HCT116 (cell line): ENCODE measurements around the gene RUNX2. TPM values are rescaled to one million over a fixed set of nuclear protein-coding genes. Genes with fewer than 3 reads are reported as not detected.

Source experiments
- ATAC-seq: fragments of 200-7000 bp; cut with Tn5 transposase; 2 replicates; pipeline ENCODE4 v1.9.1; 2020; ENCODE audit warnings: mild to moderate bottlenecking, moderate library complexity
- BruUV-seq: library from RNA; stranded (reverse); fragments of 400-500 nt; replicated peaks from 2 replicates; lab custom pipeline; 2021; lab: Mats Ljungman, UMichigan
- CTCF ChIA-PET: fragments of 300-600 bp; sonication (Branson Sonifier 250); formaldehyde crosslinking; loops from one replicate; lab custom pipeline; 2021; ENCODE audit warnings: antibody characterized with exemption; lab: Charles Lee
- POLR2A ChIA-PET: fragments of 300-600, 350-600 bp; sonication (Branson Sonifier 250); formaldehyde crosslinking; loops from one replicate; lab custom pipeline; 2021; ENCODE audit warnings: antibody characterized with exemption; lab: Charles Lee
- RAD21 ChIA-PET, 2 experiments: fragments of 300-600 bp; sonication (Branson Sonifier 250); formaldehyde crosslinking; loops; one replicate each; lab custom pipeline; 2023; ENCODE audit warnings: low total read pairs in 2 of 2; ENCODE audit not compliant: uncharacterized antibody in 2 of 2, unreplicated experiment in 2 of 2, low non-redundant PET in 1 of 2; lab: Charles Lee
- DNase-seq: peaks from one replicate; pipeline ENCODE4 v3.0.0-alpha.2; 2010; ENCODE audit warnings: low read depth, low spot score
- H2AFZ ChIP-seq: fragments of 200-600 bp; shearing (Covaris generic), sonication (generic); 2 replicates; pipeline ENCODE4 v1.6.1; 2017; ENCODE audit warnings: low read depth, mixed run types, mixed read lengths, antibody characterized with exemption, low read length; ENCODE audit not compliant: poor library complexity, severe bottlenecking
- H3K27ac ChIP-seq: 2 replicates; pipeline ENCODE4 v1.5.1; 2012; ENCODE audit warnings: low read depth, low read length
- H3K27me3 ChIP-seq: fragments of 200-600 bp; sonication (generic); 2 replicates; pipeline ENCODE4 v1.6.1; 2016; ENCODE audit warnings: mixed run types, low read length, mixed read lengths; ENCODE audit not compliant: insufficient read depth
- H3K36me3 ChIP-seq, 2 experiments: fragments of 200-500 bp in 1 of 2; fragments of 200-600 bp in 1 of 2; sonication (Bioruptor generic) in 1 of 2; sonication (generic) in 1 of 2; 2 replicates each; pipeline versions ENCODE4 v1.5.1 to v1.6.1; 2014 to 2016; ENCODE audit warnings: low read length in 2 of 2, inconsistent platforms in 1 of 2, mixed read lengths in 1 of 2, mixed run types in 1 of 2; ENCODE audit not compliant: insufficient read depth in 2 of 2, control insufficient read depth in 1 of 2
- H3K4me1 ChIP-seq, 2 experiments: fragments of 200-600 bp in 1 of 2; sonication (generic) in 1 of 2; 2 replicates each; pipeline versions ENCODE4 v1.5.1 to v1.6.1; 2012 to 2017; ENCODE audit warnings: low read length in 2 of 2, inconsistent platforms in 1 of 2, mild to moderate bottlenecking in 1 of 2, mixed read lengths in 1 of 2, mixed run types in 1 of 2, moderate library complexity in 1 of 2; ENCODE audit not compliant: insufficient read depth in 2 of 2, control insufficient read depth in 1 of 2
- H3K4me2 ChIP-seq: fragments of 200-600 bp; sonication (generic); 2 replicates; pipeline ENCODE4 v1.6.1; 2017; ENCODE audit warnings: mixed run types, low read length, mixed read lengths
- H3K4me3 ChIP-seq, 2 experiments: fragments of 200-600 bp in 1 of 2; sonication (generic) in 1 of 2; replicated peaks in 1 of 2; 2 replicates each; pipeline ENCODE4 v1.5.1; 2011 to 2016; ENCODE audit warnings: low read length in 2 of 2, control low read depth in 1 of 2, low read depth in 1 of 2, mild to moderate bottlenecking in 1 of 2, mixed read lengths in 1 of 2, mixed run types in 1 of 2
- H3K79me2 ChIP-seq: fragments of 200-600 bp; sonication (generic); 2 replicates; pipeline ENCODE4 v1.6.1; 2017; ENCODE audit warnings: mild to moderate bottlenecking, mixed run types, low read length, moderate library complexity, mixed read lengths; ENCODE audit not compliant: insufficient read depth
- H3K9ac ChIP-seq: fragments of 200-600 bp; sonication (generic); 2 replicates; pipeline ENCODE4 v1.6.1; 2016; ENCODE audit warnings: low read length, mixed read lengths
- H3K9me2 ChIP-seq: fragments of 200-600 bp; sonication (generic), shearing (Covaris generic); 2 replicates; pipeline ENCODE4 v1.6.1; 2017; ENCODE audit warnings: mixed run types, mild to moderate bottlenecking, moderate library complexity; ENCODE audit not compliant: insufficient read depth
- H3K9me3 ChIP-seq, 2 experiments: fragments of 200-500 bp in 1 of 2; fragments of 200-600 bp in 1 of 2; sonication (Bioruptor generic) in 1 of 2; sonication (generic) in 1 of 2; 2 replicates each; pipeline ENCODE4 v1.6.1; 2014 to 2017; ENCODE audit warnings: low read length in 2 of 2, mixed read lengths in 2 of 2, inconsistent platforms in 1 of 2, low read depth in 1 of 2, mild to moderate bottlenecking in 1 of 2, mixed run types in 1 of 2, moderate library complexity in 1 of 2; ENCODE audit not compliant: control insufficient read depth in 1 of 2, insufficient read depth in 1 of 2
- H4K20me1 ChIP-seq: fragments of 200-600 bp; sonication (generic), shearing (Covaris generic); 2 replicates; pipeline ENCODE4 v1.6.1; 2017; ENCODE audit warnings: mixed run types, mild to moderate bottlenecking, moderate library complexity; ENCODE audit not compliant: insufficient read depth
- CEBPB ChIP-seq: IDR thresholded peaks from 2 replicates; pipeline ENCODE4 v1.6.1; 2012; ENCODE audit warnings: low read depth
- EZH2 ChIP-seq: fragments of 200-600 bp; sonication (generic); IDR thresholded peaks from 2 replicates; pipeline ENCODE4 v1.6.1; 2017; ENCODE audit warnings: antibody characterized with exemption, mixed run types
- EZH2phosphoT487 ChIP-seq: fragments of 200-600 bp; IDR thresholded peaks from 2 replicates; pipeline ENCODE4 v1.6.1; 2018; ENCODE audit warnings: antibody characterized with exemption, borderline replicate concordance
- FOSL1 ChIP-seq: IDR thresholded peaks from 2 replicates; pipeline ENCODE4 v1.6.1; 2012; ENCODE audit warnings: low read depth
- POLR2A ChIP-seq: IDR thresholded peaks from 2 replicates; pipeline ENCODE4 v1.7.0; 2011; ENCODE audit warnings: borderline replicate concordance; ENCODE audit not compliant: insufficient read depth, insufficient read length; ENCODE audit errors: extremely low read depth
- SP1 ChIP-seq: IDR thresholded peaks from 2 replicates; pipeline ENCODE4 v1.6.1; 2012; ENCODE audit warnings: low read depth
- SRF ChIP-seq: IDR thresholded peaks from 2 replicates; pipeline ENCODE4 v1.6.1; 2012; ENCODE audit warnings: low read depth
- ZBTB33 ChIP-seq: IDR thresholded peaks from 2 replicates; pipeline ENCODE4 v1.6.1; 2011; ENCODE audit warnings: mild to moderate bottlenecking, low read length, moderate library complexity; ENCODE audit not compliant: insufficient replicate concordance; ENCODE audit errors: extremely low read depth
- intact Hi-C: fragments of 100-400 bp; cut with micrococcal nuclease; formaldehyde crosslinking; loops from 2 replicates; pipeline ENCODE4 v1.10.0; 2022
- total RNA-seq: library from RNA; stranded (reverse); gene quantifications from one replicate; pipeline ENCODE4 v1.2.1, GENCODE V29; 2021; ENCODE audit not compliant: unreplicated experiment

The RUNX2 gene
- total RNA-seq, 1 experiment from 2014 or later, result 1.1 TPM

- H3K9me2 ChIP-seq, result no peaks in the 10 kb centered on the region
- no peaks in the 10 kb centered on the region; the same call in 1 of the 2 replicates for H3K27me3 ChIP-seq
- BruUV-seq, result no TSS peak
- H3K27ac ChIP-seq, result no peak overlapping the region
- H2AFZ ChIP-seq, result no peak overlapping the region
- no peak overlapping the region for H3K4me2 ChIP-seq
- H3K4me3 ChIP-seq, result no peak overlapping the region
- no peak for TF ChIP-seq SP1
- TF ChIP-seq ZBTB33, result no peak
- no peak for TF ChIP-seq SRF
- TF ChIP-seq, all 23 proteins: peak for 0
- ATAC-seq (no peak), DNase-seq (no peak)
- Histone ChIP-seq H3K9me3 (no peaks in the 10 kb centered on the region), H4K20me1 (no peaks in the 10 kb centered on the region), H3K36me3 (no peaks in the 10 kb centered on the region), H3K9ac (no peak overlapping the region), H3K4me1 (peaks cover 0 to 15% of the 10 kb centered on the region in 2 experiments; a peak in 2 of 4 replicates), H3K79me2 (no peaks in the 10 kb centered on the region)
- CTCF ChIA-PET, result no interaction called here
- intact Hi-C loops, result no loop called here
- RAD21 ChIA-PET, result no interaction called here
- POLR2A ChIA-PET, result no interaction called here
Measured at GRCh38 chr6:45626087-45626891, 298.2 kb downstream of the RUNX2 start.

DNA sequence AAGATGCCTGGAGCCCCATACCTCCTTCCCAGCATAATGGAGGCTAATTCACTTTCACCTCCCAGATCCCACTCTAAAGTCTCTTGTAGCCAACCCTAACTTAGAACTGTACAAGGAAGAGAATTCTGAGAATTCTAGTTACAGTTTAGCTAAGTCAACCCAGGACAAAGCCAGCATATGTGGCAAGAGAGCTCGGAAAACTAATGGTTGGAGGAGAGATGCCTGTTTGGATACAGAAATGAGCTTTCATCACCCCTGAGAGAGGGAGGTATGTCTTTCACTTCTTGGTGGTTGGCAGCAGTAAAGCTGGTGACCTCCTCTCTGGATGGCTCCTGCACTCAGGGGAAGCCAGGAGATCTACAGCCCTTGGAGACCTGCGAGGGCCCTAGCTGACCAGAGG is 302.2 kb downstream of the RUNX2 start:
- DNase-seq (no peak), ATAC-seq (no peak)
- H3K4me3 ChIP-seq, result no peak overlapping the region
- H2AFZ ChIP-seq, result no peak overlapping the region
- TF ChIP-seq SRF (no peak), FOSL1 (no peak), EZH2phosphoT487 (no peak), POLR2A (no peak), EZH2 (no peak), CEBPB (no peak)
- intact Hi-C loops, result no loop called here
- no peaks in the 10 kb centered on the region for H3K9me3 ChIP-seq
- no peak overlapping the region for H3K9ac ChIP-seq
- H3K27me3 ChIP-seq, result no peaks in the 10 kb centered on the region; the same call in 1 of the 2 replicates
- no peaks in the 10 kb centered on the region for H4K20me1 ChIP-seq
- ChIA-PET POLR2A (interaction anchor here (0.6 kb wide), 1 partner anchor 69 kb away, joined by 3 read pairs; no protein-coding TSS in a partner anchor), RAD21 (no interaction called here), CTCF (no interaction called here)
- BruUV-seq, result no TSS peak
- no peak overlapping the region for H3K4me2 ChIP-seq
- H3K27ac ChIP-seq, result no peak overlapping the region
- H3K36me3 ChIP-seq, result no peaks in the 10 kb centered on the region
- no peaks in the 10 kb centered on the region for H3K79me2 ChIP-seq
- H3K4me1 ChIP-seq, result peaks cover 0 to 10% of the 10 kb centered on the region in 2 experiments; a peak in 2 of 4 replicates
- H3K9me2 ChIP-seq, result no peaks in the 10 kb centered on the region
